PFSK-1 (cell line): ENCODE data around the gene MAT2A.

Experiments
- FOXP2 ChIP-seq: optimal IDR thresholded peaks from 2 replicates; pipeline ENCODE3; 2011; ENCODE audit warnings: borderline replicate concordance, control low read depth, inconsistent platforms; ENCODE audit not compliant: insufficient read depth; ENCODE audit errors: extremely low read length, extremely low read depth
- POLR2AphosphoS5 ChIP-seq: IDR thresholded peaks from 2 replicates; pipeline ENCODE4 v1.6.1; 2012; ENCODE audit warnings: low read depth, mild to moderate bottlenecking, control low read depth, low read length, moderate library complexity
- SIN3A ChIP-seq: IDR thresholded peaks from 2 replicates; pipeline ENCODE4 v1.6.1; 2012; ENCODE audit warnings: mild to moderate bottlenecking, low read length, moderate library complexity, borderline replicate concordance; ENCODE audit not compliant: insufficient read depth
- TAF1 ChIP-seq: IDR thresholded peaks from 2 replicates; pipeline ENCODE4 v1.6.1; 2012; ENCODE audit warnings: low read length, control low read depth, borderline replicate concordance; ENCODE audit not compliant: insufficient read depth
- TF ChIP-seq, protein P1 (sequence below), 2 experiments: IDR thresholded peaks; 2 replicates each; pipeline versions ENCODE4 v1.6.1 to v1.8.0; 2011 to 2012; ENCODE audit warnings: low read depth in 2 of 2, low read length in 2 of 2, control low read depth in 1 of 2, inconsistent platforms in 1 of 2, mild to moderate bottlenecking in 1 of 2, moderate library complexity in 1 of 2; ENCODE audit not compliant: insufficient read depth in 1 of 2

Gene MAT2A

DNA sequence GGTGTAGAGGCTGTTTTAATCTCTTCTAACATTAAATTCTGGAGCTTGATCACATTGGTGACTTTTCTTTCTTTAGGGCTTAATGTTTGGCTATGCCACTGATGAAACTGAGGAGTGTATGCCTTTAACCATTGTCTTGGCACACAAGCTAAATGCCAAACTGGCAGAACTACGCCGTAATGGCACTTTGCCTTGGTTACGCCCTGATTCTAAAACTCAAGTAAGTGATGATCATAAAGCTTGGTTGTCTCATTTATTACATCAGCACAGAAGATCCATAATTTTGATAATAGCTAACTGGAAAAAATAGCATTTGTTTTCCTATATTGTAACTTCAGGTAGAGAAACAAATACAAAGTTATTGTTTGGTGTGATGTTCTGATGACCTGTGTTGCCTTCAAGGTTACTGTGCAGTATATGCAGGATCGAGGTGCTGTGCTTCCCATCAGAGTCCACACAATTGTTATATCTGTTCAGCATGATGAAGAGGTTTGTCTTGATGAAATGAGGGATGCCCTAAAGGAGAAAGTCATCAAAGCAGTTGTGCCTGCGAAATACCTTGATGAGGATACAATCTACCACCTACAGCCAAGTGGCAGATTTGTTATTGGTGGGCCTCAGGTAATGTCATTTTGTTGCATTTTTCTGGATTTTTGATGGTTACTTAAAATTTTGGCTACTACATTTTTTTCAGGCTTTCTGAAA, 2.9 kb downstream of the MAT2A start:
- TF ChIP-seq FOXP2 (no peak), SIN3A (no peak; the same call in 1 of the 2 replicates), TAF1 (no peak), POLR2AphosphoS5 (no peak)
- TF ChIP-seq, protein P1, sequence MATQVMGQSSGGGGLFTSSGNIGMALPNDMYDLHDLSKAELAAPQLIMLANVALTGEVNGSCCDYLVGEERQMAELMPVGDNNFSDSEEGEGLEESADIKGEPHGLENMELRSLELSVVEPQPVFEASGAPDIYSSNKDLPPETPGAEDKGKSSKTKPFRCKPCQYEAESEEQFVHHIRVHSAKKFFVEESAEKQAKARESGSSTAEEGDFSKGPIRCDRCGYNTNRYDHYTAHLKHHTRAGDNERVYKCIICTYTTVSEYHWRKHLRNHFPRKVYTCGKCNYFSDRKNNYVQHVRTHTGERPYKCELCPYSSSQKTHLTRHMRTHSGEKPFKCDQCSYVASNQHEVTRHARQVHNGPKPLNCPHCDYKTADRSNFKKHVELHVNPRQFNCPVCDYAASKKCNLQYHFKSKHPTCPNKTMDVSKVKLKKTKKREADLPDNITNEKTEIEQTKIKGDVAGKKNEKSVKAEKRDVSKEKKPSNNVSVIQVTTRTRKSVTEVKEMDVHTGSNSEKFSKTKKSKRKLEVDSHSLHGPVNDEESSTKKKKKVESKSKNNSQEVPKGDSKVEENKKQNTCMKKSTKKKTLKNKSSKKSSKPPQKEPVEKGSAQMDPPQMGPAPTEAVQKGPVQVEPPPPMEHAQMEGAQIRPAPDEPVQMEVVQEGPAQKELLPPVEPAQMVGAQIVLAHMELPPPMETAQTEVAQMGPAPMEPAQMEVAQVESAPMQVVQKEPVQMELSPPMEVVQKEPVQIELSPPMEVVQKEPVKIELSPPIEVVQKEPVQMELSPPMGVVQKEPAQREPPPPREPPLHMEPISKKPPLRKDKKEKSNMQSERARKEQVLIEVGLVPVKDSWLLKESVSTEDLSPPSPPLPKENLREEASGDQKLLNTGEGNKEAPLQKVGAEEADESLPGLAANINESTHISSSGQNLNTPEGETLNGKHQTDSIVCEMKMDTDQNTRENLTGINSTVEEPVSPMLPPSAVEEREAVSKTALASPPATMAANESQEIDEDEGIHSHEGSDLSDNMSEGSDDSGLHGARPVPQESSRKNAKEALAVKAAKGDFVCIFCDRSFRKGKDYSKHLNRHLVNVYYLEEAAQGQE (IDR thresholded peaks at IDR 0.05; ENCODE audit: insufficient read depth in 1 of 2, low read depth in 2 of 2, low read length in 2 of 2): no peak

DNA sequence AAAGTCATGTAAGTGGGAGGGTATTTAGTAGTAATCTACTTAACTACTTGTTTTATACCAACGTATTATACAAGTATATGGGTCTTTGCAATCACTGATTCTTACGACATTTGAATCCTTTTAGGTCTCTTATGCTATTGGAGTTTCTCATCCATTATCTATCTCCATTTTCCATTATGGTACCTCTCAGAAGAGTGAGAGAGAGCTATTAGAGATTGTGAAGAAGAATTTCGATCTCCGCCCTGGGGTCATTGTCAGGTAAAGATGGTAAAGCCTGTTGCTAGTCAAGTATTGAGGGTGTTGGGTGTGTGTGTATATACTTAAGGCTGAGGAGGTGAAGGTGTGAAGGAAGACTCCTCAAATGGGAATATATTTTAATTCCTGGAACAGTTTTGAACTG, 3.8 kb downstream of the MAT2A start:
- no peak for TF ChIP-seq SIN3A

DNA sequence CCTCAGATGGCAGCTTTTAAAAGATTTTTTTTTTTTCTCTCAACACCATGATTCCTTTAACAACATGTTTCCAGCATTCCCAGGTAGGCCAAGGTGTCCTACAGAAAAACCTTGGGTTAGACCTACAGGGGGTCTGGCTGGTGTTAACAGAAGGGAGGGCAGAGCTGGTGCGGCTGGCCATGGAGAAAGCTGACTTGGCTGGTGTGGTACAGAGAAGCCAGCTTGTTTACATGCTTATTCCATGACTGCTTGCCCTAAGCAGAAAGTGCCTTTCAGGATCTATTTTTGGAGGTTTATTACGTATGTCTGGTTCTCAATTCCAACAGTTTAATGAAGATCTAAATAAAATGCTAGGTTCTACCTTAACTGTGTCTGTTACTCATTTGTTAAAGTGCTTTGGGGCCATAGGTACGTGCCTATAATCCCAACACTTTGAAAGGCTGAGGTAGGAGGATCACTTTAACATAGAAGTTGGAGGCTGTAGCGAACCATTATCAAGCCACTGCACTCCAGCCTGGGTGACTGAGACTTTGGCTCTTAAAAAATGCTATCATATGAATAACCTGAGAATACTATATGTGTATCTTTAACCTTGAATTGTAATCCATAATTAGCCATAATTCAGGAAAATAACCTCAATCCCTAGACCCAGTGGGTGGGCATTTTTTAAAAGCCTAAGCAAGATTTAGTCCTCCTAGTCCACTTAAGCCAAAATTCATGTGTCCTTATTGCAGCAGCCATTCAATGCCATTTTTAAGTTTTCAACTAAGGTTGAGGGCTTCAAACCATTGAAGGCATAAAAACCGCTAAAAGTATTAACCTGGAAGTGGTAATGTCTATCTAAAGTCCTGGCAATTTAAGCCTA, 6.2 kb downstream of the MAT2A start:
- peak; percentile 16; the same call in 1 of the 2 replicates for TF ChIP-seq POLR2AphosphoS5

DNA sequence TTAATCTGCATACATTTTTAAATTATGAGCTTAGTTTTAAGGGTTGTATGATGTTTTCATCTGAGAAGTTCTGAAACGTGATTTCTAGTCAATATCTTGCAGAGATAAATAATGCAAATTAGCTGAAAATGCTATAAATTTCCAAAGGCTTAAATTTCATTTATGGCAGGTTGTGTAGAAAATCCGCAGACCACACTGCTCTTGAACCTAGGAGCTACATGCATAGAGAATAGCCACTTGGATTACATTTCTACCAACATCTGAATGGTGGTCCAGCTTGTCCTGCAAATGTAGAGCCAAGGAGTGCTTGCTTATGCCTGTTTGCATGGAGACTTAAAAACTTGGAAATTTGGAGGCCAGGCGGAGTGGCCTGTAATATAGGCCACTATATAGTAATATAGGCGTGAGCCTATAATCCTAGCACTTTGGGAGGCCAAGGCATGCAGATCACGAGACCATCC, 6.8 kb downstream of the MAT2A start:
- TF ChIP-seq, protein P1 (IDR thresholded peaks at IDR 0.05; ENCODE audit: insufficient read depth in 1 of 2, low read depth in 2 of 2, low read length in 2 of 2): no peak
- TF ChIP-seq POLR2AphosphoS5: no peak
- TF ChIP-seq SIN3A: no peak
- TF ChIP-seq FOXP2: no peak
- TF ChIP-seq TAF1: no peak

DNA sequence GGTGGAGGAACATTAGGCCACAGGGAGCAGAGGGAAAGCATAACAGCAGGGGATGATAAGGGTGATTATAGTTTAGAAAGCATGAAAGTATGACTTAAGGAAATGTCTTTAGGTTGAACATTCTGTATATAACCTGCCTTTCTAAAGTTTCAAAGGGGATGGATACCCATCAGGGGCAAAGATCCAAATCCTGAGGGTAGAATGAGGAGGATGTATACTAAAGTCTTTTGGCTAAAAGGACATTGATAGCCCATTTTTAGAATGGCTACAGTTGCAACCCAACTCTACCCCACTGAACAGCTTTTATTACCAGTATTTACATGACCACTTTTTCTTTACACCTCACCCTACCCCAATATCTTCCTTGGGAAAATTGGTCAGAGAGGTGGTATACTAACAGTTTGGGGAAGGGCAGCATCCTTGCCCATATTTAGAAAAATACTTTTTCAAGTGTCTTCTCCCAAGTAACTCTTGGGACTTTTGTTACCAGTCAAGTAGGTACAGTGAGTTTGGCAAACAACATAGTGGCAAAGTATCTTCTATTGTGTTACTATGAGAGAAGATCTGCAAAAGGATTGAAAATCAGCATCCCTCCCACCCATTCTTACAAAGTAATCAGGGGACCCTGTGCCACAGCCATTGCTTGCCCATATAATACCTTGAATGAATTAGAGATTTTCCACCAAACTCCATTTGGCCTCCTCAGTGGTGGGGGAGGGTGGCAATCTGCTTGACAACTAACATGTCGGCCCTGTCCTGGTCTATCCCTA, 8.3 kb downstream of the MAT2A start:
- TF ChIP-seq FOXP2: no peak
- no peak for TF ChIP-seq POLR2AphosphoS5
- no peak for TF ChIP-seq TAF1

DNA sequence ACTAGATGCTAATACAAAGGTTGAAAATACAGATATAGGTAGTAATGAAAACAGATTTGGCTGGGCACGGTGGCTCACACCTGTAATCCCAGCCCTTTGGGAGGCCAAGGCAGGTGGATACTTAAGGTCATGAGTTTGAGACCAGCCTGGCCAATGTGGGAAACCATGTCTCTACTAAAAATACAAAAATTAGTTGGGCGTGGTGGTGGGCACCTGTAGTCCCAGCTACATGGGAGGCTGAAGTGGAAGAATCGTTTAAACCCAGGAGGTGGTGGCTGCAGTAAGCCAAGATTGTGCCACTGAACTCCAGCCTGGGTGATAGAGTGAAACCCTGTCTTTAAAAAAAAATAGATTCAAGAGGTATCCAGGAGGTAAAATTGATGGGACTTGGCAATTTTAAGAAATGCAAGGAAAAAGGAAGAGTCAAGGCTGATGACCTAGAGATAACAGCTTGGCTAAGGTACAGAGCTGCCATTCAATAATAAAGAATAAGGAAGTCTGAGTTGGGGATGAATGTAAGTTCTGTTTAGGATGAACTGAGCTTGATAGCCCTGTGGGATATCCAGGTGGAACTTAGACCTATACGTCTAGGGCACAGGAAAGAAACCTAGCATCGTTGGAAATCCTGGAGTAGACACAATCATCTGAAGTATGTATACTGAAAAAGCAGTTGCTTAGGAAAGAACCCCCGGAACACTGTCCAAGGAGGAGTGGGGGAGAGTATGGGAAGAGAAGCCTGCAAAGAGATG, 9.1 kb downstream of the MAT2A start:
- TF ChIP-seq, protein P1 (IDR thresholded peaks at IDR 0.05; ENCODE audit: insufficient read depth in 1 of 2, low read depth in 2 of 2, low read length in 2 of 2): no peak
- TF ChIP-seq SIN3A (no peak), FOXP2 (no peak), POLR2AphosphoS5 (no peak), TAF1 (no peak)
